OCI-LY7 (cell line): Measurements from ENCODE around the gene AGAP2. TPM values are rescaled to one million over a fixed set of nuclear protein-coding genes. Genes with fewer than 3 reads are reported as not detected.
A peak's percentile ranks its signal among the peaks of the same experiment; 100 is the strongest.

Experiments
- BruUV-seq: library from RNA; stranded (reverse); fragments of 400-500 nt; replicated peaks from 2 replicates; lab custom pipeline; 2021; lab: Mats Ljungman, UMichigan
- CTCF ChIA-PET: fragments of 300-600 bp; sonication (Branson Sonifier 250); formaldehyde crosslinking; loops from one replicate; lab custom pipeline; 2022; ENCODE audit warnings: antibody characterized with exemption; ENCODE audit not compliant: unreplicated experiment; lab: Charles Lee
- POLR2A ChIA-PET: fragments of 300-600 bp; sonication (Branson Sonifier 250); formaldehyde crosslinking; loops from one replicate; lab custom pipeline; 2022; ENCODE audit warnings: antibody characterized with exemption; lab: Charles Lee
- DNase-seq: peaks from one replicate; pipeline ENCODE4 v3.0.0-alpha.2; 2015; ENCODE audit warnings: low spot score
- H2AFZ ChIP-seq: fragments of 200-600 bp; sonication (generic), shearing (Covaris generic); 2 replicates; pipeline ENCODE4 v1.6.1; 2014; ENCODE audit warnings: mild to moderate bottlenecking, antibody characterized with exemption, low read length, moderate library complexity
- H3K27ac ChIP-seq: fragments of 200-600 bp; sonication (generic); 2 replicates; pipeline ENCODE4 v1.5.1; 2014; ENCODE audit warnings: mixed run types, low read depth, mild to moderate bottlenecking, moderate library complexity, low read length, inconsistent platforms; ENCODE audit not compliant: poor library complexity, severe bottlenecking
- H3K36me3 ChIP-seq: fragments of 200-600 bp; sonication (generic); 2 replicates; pipeline ENCODE4 v1.6.1; 2014; ENCODE audit warnings: mild to moderate bottlenecking, antibody characterized with exemption, low read length, moderate library complexity, mixed read lengths; ENCODE audit not compliant: insufficient read depth
- H3K4me1 ChIP-seq: fragments of 200-600 bp; sonication (generic); 2 replicates; pipeline ENCODE4 v1.5.1; 2014; ENCODE audit warnings: mild to moderate bottlenecking, low read length; ENCODE audit not compliant: insufficient read depth, poor library complexity, severe bottlenecking
- H3K4me2 ChIP-seq: fragments of 200-600 bp; sonication (generic); 2 replicates; pipeline ENCODE4 v1.6.1; 2014; ENCODE audit warnings: mild to moderate bottlenecking, low read length
- H3K4me3 ChIP-seq: fragments of 200-600 bp; sonication (generic); 2 replicates; pipeline ENCODE4 v1.5.1; 2014; ENCODE audit warnings: mild to moderate bottlenecking, low read depth, low read length; ENCODE audit not compliant: poor library complexity, severe bottlenecking
- H3K79me2 ChIP-seq: fragments of 200-600 bp; sonication (generic); 2 replicates; pipeline ENCODE4 v1.6.1; 2016; ENCODE audit warnings: low read depth, mild to moderate bottlenecking, low read length, moderate library complexity, mixed read lengths; ENCODE audit not compliant: insufficient read depth
- H3K9me2 ChIP-seq: fragments of 200-600 bp; sonication (generic); 2 replicates; pipeline ENCODE4 v1.6.1; 2016; ENCODE audit warnings: mild to moderate bottlenecking, low read length, mixed read lengths; ENCODE audit not compliant: insufficient read depth
- H3K9me3 ChIP-seq: fragments of 200-600 bp; sonication (generic); 2 replicates; pipeline ENCODE4 v1.6.1; 2014; ENCODE audit warnings: mild to moderate bottlenecking, mixed run types, low read length, mixed read lengths
- H4K20me1 ChIP-seq: fragments of 200-600 bp; sonication (generic); 2 replicates; pipeline ENCODE4 v1.6.1; 2014; ENCODE audit warnings: mild to moderate bottlenecking, antibody characterized with exemption, low read length, moderate library complexity, mixed read lengths; ENCODE audit not compliant: insufficient read depth
- CTCF ChIP-seq: fragments of 200-600 bp; sonication (generic); conservative IDR thresholded peaks from 2 replicates; pipeline ENCODE4 v1.5.1; 2014; ENCODE audit warnings: mild to moderate bottlenecking, antibody characterized with exemption, low read length, moderate library complexity, mixed read lengths
- EZH2phosphoT487 ChIP-seq: fragments of 200-600 bp; sonication (generic); IDR thresholded peaks from 2 replicates; pipeline ENCODE4 v1.6.1; 2018; ENCODE audit warnings: low read depth, borderline replicate concordance, mild to moderate bottlenecking, mixed run types, antibody characterized with exemption, low read length, moderate library complexity, mixed read lengths
- intact Hi-C: fragments of 100-400 bp; cut with micrococcal nuclease; formaldehyde crosslinking; loops from one replicate; pipeline ENCODE4 v1.10.0; 2022; ENCODE audit not compliant: unreplicated experiment
- total RNA-seq, 2 experiments: library from RNA; depleted of rRNA in 1 of 2; stranded (reverse); fragments of >200 nt in 1 of 2; shearing (Covaris generic) in 1 of 2; gene quantifications; 2 replicates each; pipeline ENCODE4 v1.2.3, GENCODE V29; 2014 to 2022

Gene AGAP2
- total RNA-seq, 2 experiments from 2014 or later: 14.8 to 26.5 TPM

GRCh38 chr12:57693317-57693658, 45.3 kb downstream of the AGAP2 start:
- H3K36me3 ChIP-seq: peaks cover 27% of the 10 kb centered on the region
- no peaks in the 10 kb centered on the region; the same call in 1 of the 2 replicates for H3K9me3 ChIP-seq
- peaks cover 12% of the 10 kb centered on the region for H3K4me1 ChIP-seq
- DNase-seq: no peak
- intact Hi-C loops: loop anchor here (1.0 to 5.0 kb wide), 2 partner anchors 49 to 61 kb away; partner anchors contain the start of gene B4GALNT1
- H3K4me3 ChIP-seq: peak overlapping the region; percentile 32
- ChIA-PET POLR2A (interaction anchor here (1.6 kb wide), 1 partner anchor 29 kb away, joined by 4 read pairs; no protein-coding TSS in a partner anchor), CTCF (no interaction called here)
- peak overlapping the region; percentile 93; the same call in 1 of the 2 replicates for H2AFZ ChIP-seq
- no TSS peak for BruUV-seq
- H3K9me2 ChIP-seq: no peaks in the 10 kb centered on the region
- peak overlapping the region; percentile 49 for H3K4me2 ChIP-seq
- no peaks in the 10 kb centered on the region for H4K20me1 ChIP-seq
- peaks cover 9% of the 10 kb centered on the region; the same call in 1 of the 2 replicates for H3K79me2 ChIP-seq
- no peak overlapping the region for H3K27ac ChIP-seq
- TF ChIP-seq CTCF: no peak
- no peak for TF ChIP-seq EZH2phosphoT487

DNA sequence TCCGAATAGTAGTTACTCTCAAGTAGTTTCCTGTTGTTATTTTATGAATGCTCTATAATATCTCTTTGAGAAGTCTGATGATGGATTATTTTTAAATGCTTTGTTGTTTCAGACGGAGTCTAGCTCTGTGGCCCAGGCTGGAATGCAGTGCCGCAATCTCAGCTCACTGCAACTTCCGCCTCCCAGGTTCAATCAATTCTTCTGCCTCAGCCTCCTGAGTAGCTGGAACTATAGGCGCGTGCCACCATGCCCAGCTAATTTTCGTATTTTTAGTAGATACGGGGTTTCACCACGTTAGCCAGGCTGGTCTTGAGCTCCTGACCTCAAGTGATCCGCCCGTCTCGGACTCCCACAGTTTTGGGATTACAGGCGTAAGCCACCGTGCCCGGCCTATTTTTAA, 46.0 kb downstream of the AGAP2 start:
- DNase-seq: no peak
- ChIA-PET CTCF (no interaction called here), POLR2A (no interaction called here)
- Histone ChIP-seq H3K4me3 (no peak overlapping the region), H3K9me2 (no peaks in the 10 kb centered on the region), H3K36me3 (peaks cover 19% of the 10 kb centered on the region), H3K4me1 (peaks cover 12% of the 10 kb centered on the region), H3K79me2 (peaks cover 9% of the 10 kb centered on the region; the same call in 1 of the 2 replicates), H3K4me2 (no peak overlapping the region), H4K20me1 (no peaks in the 10 kb centered on the region), H3K9me3 (no peaks in the 10 kb centered on the region; the same call in 1 of the 2 replicates), H3K27ac (no peak overlapping the region), H2AFZ (peak overlapping the region; percentile 93; the same call in 1 of the 2 replicates)
- BruUV-seq: no TSS peak
- TF ChIP-seq CTCF (no peak), EZH2phosphoT487 (no peak)
- intact Hi-C loops: loop anchor here (5.0 kb wide), 1 partner anchor 60 kb away; the partner anchor contains the start of gene B4GALNT1

GRCh38 chr12:57688931-57689330, 49.6 kb downstream of the AGAP2 start:
- H3K79me2 ChIP-seq: no peaks in the 10 kb centered on the region
- H3K9me3 ChIP-seq: no peaks in the 10 kb centered on the region; the same call in 1 of the 2 replicates
- no peak overlapping the region for H2AFZ ChIP-seq
- TF ChIP-seq CTCF (no peak), EZH2phosphoT487 (no peak)
- H3K4me3 ChIP-seq: no peak overlapping the region
- DNase-seq: no peak
- H3K27ac ChIP-seq: no peak overlapping the region
- no peak overlapping the region for H3K4me2 ChIP-seq
- ChIA-PET POLR2A (no interaction called here), CTCF (no interaction called here)
- intact Hi-C loops: no loop called here
- BruUV-seq: no TSS peak
- no peaks in the 10 kb centered on the region for H3K36me3 ChIP-seq
- H4K20me1 ChIP-seq: no peaks in the 10 kb centered on the region
- peaks cover 4% of the 10 kb centered on the region for H3K4me1 ChIP-seq
- no peaks in the 10 kb centered on the region for H3K9me2 ChIP-seq
